ENCODE data around the gene NFU1.

The NFU1 gene

DNA sequence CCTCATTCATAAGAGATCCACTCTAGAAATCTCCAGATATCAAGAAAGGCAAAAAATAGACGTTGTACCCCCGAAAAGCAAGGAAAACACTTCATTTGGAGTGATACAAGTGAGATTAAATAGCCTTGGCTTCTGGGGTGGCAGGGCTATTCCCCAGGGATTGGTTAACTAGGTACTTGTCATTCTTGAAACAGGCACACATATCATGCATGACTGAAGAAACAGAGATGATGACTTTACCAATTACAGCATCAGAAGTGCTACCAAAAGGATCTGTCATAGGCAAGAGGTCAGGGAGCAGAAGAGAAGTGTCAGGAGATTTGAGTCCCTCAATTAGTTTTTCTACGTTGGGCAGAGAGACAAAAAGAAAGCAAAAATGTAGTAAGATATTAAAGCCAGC lies 45.2 kb upstream of the NFU1 start:
- no peaks in the 10 kb centered on the region for H3K27me3 ChIP-seq (ENCODE audit: low read length)
- no peaks in the 10 kb centered on the region for H3K9me3 ChIP-seq (ENCODE audit: insufficient read depth, low read length)
- no peak overlapping the region for H3K27ac ChIP-seq (ENCODE audit: low read depth, low read length)
- no peaks in the 10 kb centered on the region for H3K79me2 ChIP-seq (ENCODE audit: insufficient read depth, low read length)
- no peak overlapping the region for H3K4me2 ChIP-seq (ENCODE audit: low read depth, low read length, poor library complexity, severe bottlenecking)
- no peak overlapping the region for H3K4me3 ChIP-seq (ENCODE audit: insufficient read depth, low read length, poor library complexity, severe bottlenecking)
- H2AFZ ChIP-seq (ENCODE audit: low read depth, low read length, severe bottlenecking): no peak overlapping the region
- no peak overlapping the region for H3K9ac ChIP-seq (ENCODE audit: low read length)
- no peaks in the 10 kb centered on the region for H3K36me3 ChIP-seq (ENCODE audit: low read length)
- H3F3A ChIP-seq (ENCODE audit: insufficient read depth): no peaks in the 10 kb centered on the region
- H3K9me2 ChIP-seq (replicated peaks; ENCODE audit: insufficient read depth, low read length): no peaks in the 10 kb centered on the region
- no peaks in the 10 kb centered on the region for H4K20me1 ChIP-seq (ENCODE audit: low read depth, low read length)
- TF ChIP-seq EZH2phosphoT487 (conservative IDR thresholded peaks at IDR 0.05; ENCODE audit: low read length): no peak
- TF ChIP-seq, protein P1, sequence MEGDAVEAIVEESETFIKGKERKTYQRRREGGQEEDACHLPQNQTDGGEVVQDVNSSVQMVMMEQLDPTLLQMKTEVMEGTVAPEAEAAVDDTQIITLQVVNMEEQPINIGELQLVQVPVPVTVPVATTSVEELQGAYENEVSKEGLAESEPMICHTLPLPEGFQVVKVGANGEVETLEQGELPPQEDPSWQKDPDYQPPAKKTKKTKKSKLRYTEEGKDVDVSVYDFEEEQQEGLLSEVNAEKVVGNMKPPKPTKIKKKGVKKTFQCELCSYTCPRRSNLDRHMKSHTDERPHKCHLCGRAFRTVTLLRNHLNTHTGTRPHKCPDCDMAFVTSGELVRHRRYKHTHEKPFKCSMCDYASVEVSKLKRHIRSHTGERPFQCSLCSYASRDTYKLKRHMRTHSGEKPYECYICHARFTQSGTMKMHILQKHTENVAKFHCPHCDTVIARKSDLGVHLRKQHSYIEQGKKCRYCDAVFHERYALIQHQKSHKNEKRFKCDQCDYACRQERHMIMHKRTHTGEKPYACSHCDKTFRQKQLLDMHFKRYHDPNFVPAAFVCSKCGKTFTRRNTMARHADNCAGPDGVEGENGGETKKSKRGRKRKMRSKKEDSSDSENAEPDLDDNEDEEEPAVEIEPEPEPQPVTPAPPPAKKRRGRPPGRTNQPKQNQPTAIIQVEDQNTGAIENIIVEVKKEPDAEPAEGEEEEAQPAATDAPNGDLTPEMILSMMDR (IDR thresholded peaks at IDR 0.05; ENCODE audit: insufficient read depth, low read length, poor library complexity, severe bottlenecking): no peak

GRCh38 chr2:69481421-69481820 lies 44.2 kb upstream of the NFU1 start:
- no peak overlapping the region for H2AFZ ChIP-seq (ENCODE audit: low read depth, low read length, severe bottlenecking)
- no peaks in the 10 kb centered on the region for H3F3A ChIP-seq (ENCODE audit: insufficient read depth)
- no peak overlapping the region for H3K27ac ChIP-seq (ENCODE audit: low read depth, low read length)
- H3K4me3 ChIP-seq (ENCODE audit: insufficient read depth, low read length, poor library complexity, severe bottlenecking): no peak overlapping the region
- no peak overlapping the region for H3K4me2 ChIP-seq (ENCODE audit: low read depth, low read length, poor library complexity, severe bottlenecking)
- no peak overlapping the region for H3K9ac ChIP-seq (ENCODE audit: low read length)
- no peaks in the 10 kb centered on the region for H3K79me2 ChIP-seq (ENCODE audit: insufficient read depth, low read length)
- no peaks in the 10 kb centered on the region for H3K27me3 ChIP-seq (ENCODE audit: low read length)
- TF ChIP-seq, protein P1 (IDR thresholded peaks at IDR 0.05; ENCODE audit: insufficient read depth, low read length, poor library complexity, severe bottlenecking): no peak
- TF ChIP-seq EZH2phosphoT487 (conservative IDR thresholded peaks at IDR 0.05; ENCODE audit: low read length): no peak
- no peaks in the 10 kb centered on the region for H4K20me1 ChIP-seq (ENCODE audit: low read depth, low read length)
- no peaks in the 10 kb centered on the region for H3K9me2 ChIP-seq (replicated peaks; ENCODE audit: insufficient read depth, low read length)
- H3K9me3 ChIP-seq (ENCODE audit: insufficient read depth, low read length): no peaks in the 10 kb centered on the region
- H3K36me3 ChIP-seq (ENCODE audit: low read length): no peaks in the 10 kb centered on the region

GRCh38 chr2:69477627-69478026 lies 40.4 kb upstream of the NFU1 start:
- H3K9ac ChIP-seq (ENCODE audit: low read length): no peak overlapping the region
- no peaks in the 10 kb centered on the region for H3K9me3 ChIP-seq (ENCODE audit: insufficient read depth, low read length)
- H3K4me2 ChIP-seq (ENCODE audit: low read depth, low read length, poor library complexity, severe bottlenecking): no peak overlapping the region
- H3F3A ChIP-seq (ENCODE audit: insufficient read depth): no peaks in the 10 kb centered on the region
- no peaks in the 10 kb centered on the region for H3K9me2 ChIP-seq (replicated peaks; ENCODE audit: insufficient read depth, low read length)
- H3K79me2 ChIP-seq (ENCODE audit: insufficient read depth, low read length): no peaks in the 10 kb centered on the region
- H3K4me3 ChIP-seq (ENCODE audit: insufficient read depth, low read length, poor library complexity, severe bottlenecking): no peak overlapping the region
- no peak overlapping the region for H3K27ac ChIP-seq (ENCODE audit: low read depth, low read length)
- no peaks in the 10 kb centered on the region for H3K36me3 ChIP-seq (ENCODE audit: low read length)
- no peaks in the 10 kb centered on the region for H3K27me3 ChIP-seq (ENCODE audit: low read length)
- TF ChIP-seq, protein P1 (IDR thresholded peaks at IDR 0.05; ENCODE audit: insufficient read depth, low read length, poor library complexity, severe bottlenecking): no peak
- no peak for TF ChIP-seq EZH2phosphoT487 (conservative IDR thresholded peaks at IDR 0.05; ENCODE audit: low read length)
- no peaks in the 10 kb centered on the region for H4K20me1 ChIP-seq (ENCODE audit: low read depth, low read length)
- H2AFZ ChIP-seq (ENCODE audit: low read depth, low read length, severe bottlenecking): no peak overlapping the region

Measured in SU-DHL-6 (cell line).